Transverse colon (tissue), 4 donors: Measurements from ENCODE around the gene SPATA2L. TPM values are rescaled to one million over a fixed set of nuclear protein-coding genes. Genes with fewer than 3 reads are reported as not detected.
"Not testable (repeated sequence)": the region's sequence is repeated elsewhere in the genome, so short reads cannot be mapped to it uniquely, and the experiment has no call there.

Source experiments
- DNase-seq: peaks from one replicate; pipeline ENCODE4 v3.0.0-alpha.2; 2019
- H3K27ac ChIP-seq, 4 donors: fragments of 200-600 bp; sonication (generic); 2 replicates each; pipeline ENCODE4 v1.5.1; 2016 to 2018; ENCODE audit warnings: inconsistent platforms in 4 of 4
- H3K27me3 ChIP-seq: fragments of 200-600 bp; sonication (generic); 2 replicates; pipeline ENCODE4 v1.5.1; 2017; ENCODE audit warnings: inconsistent platforms
- H3K36me3 ChIP-seq, 4 donors: fragments of 200-600 bp; sonication (generic); 2 replicates each; pipeline ENCODE4 v1.5.1; 2017 to 2019; ENCODE audit warnings: inconsistent platforms in 4 of 4
- H3K4me1 ChIP-seq, 4 donors: fragments of 200-600 bp; sonication (generic); 2 replicates each; pipeline ENCODE4 v1.5.1; 2017 to 2020; ENCODE audit warnings: inconsistent platforms in 4 of 4
- H3K4me3 ChIP-seq, 4 donors: fragments of 200-600 bp; sonication (generic); 1 replicate in 1 of 4; 2 replicates in 3 of 4; pipeline versions ENCODE4 v1.5.1 to v1.6.1; 2017 to 2019; ENCODE audit warnings: inconsistent platforms in 4 of 4
- H3K9me3 ChIP-seq, 2 donors: fragments of 200-600 bp; sonication (generic); 2 replicates each; pipeline ENCODE4 v1.5.1; 2017 to 2019; ENCODE audit warnings: inconsistent platforms in 2 of 2
- CTCF ChIP-seq, 5 experiments: fragments of 200-600 bp in 3 of 5; fragments of 450-650 bp in 2 of 5; sonication (generic) in 3 of 5; IDR thresholded peaks; 1 replicate in 2 of 5; 2 replicates in 3 of 5; pipeline ENCODE4 v1.5.1; 2016 to 2017; ENCODE audit warnings: antibody characterized with exemption in 5 of 5, inconsistent platforms in 3 of 5, mild to moderate bottlenecking in 2 of 5, moderate library complexity in 1 of 5
- EP300 ChIP-seq: sonication (generic); formaldehyde crosslinking; IDR thresholded peaks from one replicate; pipeline ENCODE4 v1.6.1; 2017; ENCODE audit warnings: antibody characterized with exemption, low read depth
- POLR2A ChIP-seq: fragments of 450-650 bp; IDR thresholded peaks from one replicate; pipeline ENCODE4 v1.6.1; 2016; ENCODE audit warnings: antibody characterized with exemption, mild to moderate bottlenecking, moderate library complexity
- POLR2AphosphoS5 ChIP-seq, 3 donors: sonication (generic); formaldehyde crosslinking; IDR thresholded peaks; one replicate each; pipeline ENCODE4 v1.6.1; 2016; ENCODE audit warnings: antibody characterized with exemption in 3 of 3
- WGBS, 2 donors: methylation state at CpG; one replicate each; pipeline ENCODE4 v1.1.5; 2018; ENCODE audit warnings: low coverage in 1 of 2; 5-methylcytosine and 5-hydroxymethylcytosine counted together
- in situ Hi-C, 4 donors: fragments of 200-750 bp; cut with MboI; loops; one replicate each; pipeline versions ENCODE4 v1.15.0 to v1.15.1; 2017; ENCODE audit warnings: low sequenced_read_pairs in 3 of 4, low pct_ligation_motif_present in 1 of 4, low pct_unique_long_range_greater_than_20kb in 1 of 4
- intact Hi-C: fragments of 100-400 bp; cut with DNase I; formaldehyde crosslinking; loops from one replicate; pipeline ENCODE4 v1.15.1; 2023; ENCODE audit warnings: low total_unique reads
- total RNA-seq, 4 donors: library from RNA; depleted of rRNA; stranded (reverse); fragments of >200 nt; gene quantifications; one replicate each; pipeline ENCODE4 v1.1.0, GENCODE V29; 2016

Gene SPATA2L
- total RNA-seq, 4 donors from 2014 or later = 30.8 to 83.0 (median 60.6) TPM

GRCh38 chr16:89691986-89692569 lies 9.4 kb downstream of the SPATA2L start:
- no peaks in the 10 kb centered on the region for H3K27me3 ChIP-seq
- no peak for DNase-seq
- no peak overlapping the region for H3K4me3 ChIP-seq
- no peak overlapping the region for H3K27ac ChIP-seq
- TF ChIP-seq CTCF (IDR thresholded peaks at IDR 0.05) (no peak), POLR2A (no peak), POLR2AphosphoS5 (IDR thresholded peaks at IDR 0.05) (no peak), EP300 (no peak)
- H3K36me3 ChIP-seq = peaks cover 0 to 22% (median 9%) of the 10 kb centered on the region in 4 donors
- in situ Hi-C loops = no loop called here
- H3K4me1 ChIP-seq = peaks cover 6 to 19% (median 16%) of the 10 kb centered on the region in 4 donors
- 82% methylated on average over 13 of the region's 13 CpGs; no CpG with 5 or more reads in 1 of the 2 donors for WGBS, 2 donors
- intact Hi-C loops = no loop called here
- H3K9me3 ChIP-seq = no peaks in the 10 kb centered on the region

GRCh38 chr16:89691231-89691985 lies 10.1 kb downstream of the SPATA2L start:
- TF ChIP-seq CTCF (IDR thresholded peaks at IDR 0.05) = no peak
- no peak for TF ChIP-seq POLR2A
- no peak for TF ChIP-seq EP300
- no peak for TF ChIP-seq POLR2AphosphoS5 (IDR thresholded peaks at IDR 0.05)
- intact Hi-C loops = no loop called here
- 95 to 100% methylated on average over 3 to 21 of the region's 21 CpGs for WGBS, 2 donors
- H3K9me3 ChIP-seq = no peaks in the 10 kb centered on the region
- no peak for DNase-seq
- no peak overlapping the region for H3K4me3 ChIP-seq
- peaks cover 0 to 22% (median 9%) of the 10 kb centered on the region in 4 donors for H3K36me3 ChIP-seq
- no peak overlapping the region for H3K27ac ChIP-seq
- no peaks in the 10 kb centered on the region for H3K27me3 ChIP-seq
- in situ Hi-C loops = no loop called here
- peaks cover 6 to 20% (median 16%) of the 10 kb centered on the region in 4 donors for H3K4me1 ChIP-seq

GRCh38 chr16:89690392-89690901 lies 11.1 kb downstream of the SPATA2L start:
- H3K36me3 ChIP-seq = peaks cover 0 to 22% (median 9%) of the 10 kb centered on the region in 4 donors
- no peak overlapping the region for H3K4me3 ChIP-seq
- 88 to 100% methylated on average over 1 to 16 of the region's 16 CpGs for WGBS, 2 donors
- H3K9me3 ChIP-seq = no peaks in the 10 kb centered on the region
- in situ Hi-C loops (no loop called here), intact Hi-C loops (no loop called here)
- H3K4me1 ChIP-seq = peaks cover 6 to 26% (median 17%) of the 10 kb centered on the region in 4 donors
- DNase-seq = no peak
- no peaks in the 10 kb centered on the region for H3K27me3 ChIP-seq
- no peak overlapping the region for H3K27ac ChIP-seq
- no peak for TF ChIP-seq EP300
- no peak for TF ChIP-seq POLR2A
- TF ChIP-seq CTCF (IDR thresholded peaks at IDR 0.05) = no peak
- no peak for TF ChIP-seq POLR2AphosphoS5 (IDR thresholded peaks at IDR 0.05)

GRCh38 chr16:89689621-89690020 lies 11.9 kb downstream of the SPATA2L start:
- in situ Hi-C loops, H3K4me3 ChIP-seq, H3K9me3 ChIP-seq, DNase-seq, H3K27me3 ChIP-seq, intact Hi-C loops, H3K27ac ChIP-seq: not testable (repeated sequence)
- Histone ChIP-seq H3K4me1 (peaks cover 6 to 26% (median 15%) of the 10 kb centered on the region in 4 donors), H3K36me3 (peaks cover 0 to 22% (median 9%) of the 10 kb centered on the region in 4 donors)
- 93% methylated on average over 4 of the region's 4 CpGs; no CpG with 5 or more reads in 1 of the 2 donors for whole genome bisulfite sequencing, 2 donors
